HG02938 (cell line): ENCODE results near the gene LCNL1.

Source experiments
- ATAC-seq: cut with Tn5 transposase; IDR thresholded peaks from one replicate; pipeline ENCODE4 v1.9.1; 2021; ENCODE audit warnings: mild to moderate bottlenecking, moderate library complexity; ENCODE audit not compliant: unreplicated experiment

Gene LCNL1

GRCh38 chr9:137009217-137009616, 26.4 kb downstream of the LCNL1 start:
- ATAC-seq = no peak

GRCh38 chr9:137009938-137010732, 27.3 kb downstream of the LCNL1 start:
- no peak for ATAC-seq

GRCh38 chr9:137011156-137011555, 28.4 kb downstream of the LCNL1 start:
- no peak for ATAC-seq

GRCh38 chr9:137011907-137012675, 29.3 kb downstream of the LCNL1 start:
- ATAC-seq = no peak

- ATAC-seq = no peak
Observed at GRCh38 chr9:137012694-137013570, 30.1 kb downstream of the LCNL1 start.

GRCh38 chr9:137013571-137013940, 30.8 kb downstream of the LCNL1 start:
- no peak for ATAC-seq

- no peak for ATAC-seq
Observed at GRCh38 chr9:137014166-137014565, 31.4 kb downstream of the LCNL1 start.

- no peak for ATAC-seq
Observed at GRCh38 chr9:137014776-137015539, 32.2 kb downstream of the LCNL1 start.

- ATAC-seq = no peak
Observed at GRCh38 chr9:137015540-137015930, 32.7 kb downstream of the LCNL1 start.

GRCh38 chr9:137015976-137016375, 33.2 kb downstream of the LCNL1 start:
- no peak for ATAC-seq

- ATAC-seq = no peak
Observed at GRCh38 chr9:137016436-137016835, 33.6 kb downstream of the LCNL1 start.

GRCh38 chr9:137017071-137017470, 34.3 kb downstream of the LCNL1 start:
- no peak for ATAC-seq

- ATAC-seq = no peak
Observed at GRCh38 chr9:137017791-137018497, 35.2 kb downstream of the LCNL1 start.

GRCh38 chr9:137018761-137019559, 36.2 kb downstream of the LCNL1 start:
- no peak for ATAC-seq

GRCh38 chr9:137019891-137020683, 37.3 kb downstream of the LCNL1 start:
- ATAC-seq = no peak

- no peak for ATAC-seq
Observed at GRCh38 chr9:137020771-137021567, 38.2 kb downstream of the LCNL1 start.

GRCh38 chr9:137021568-137021978, 38.8 kb downstream of the LCNL1 start:
- no peak for ATAC-seq
